ENCODE results near the gene WTAP.

DNA sequence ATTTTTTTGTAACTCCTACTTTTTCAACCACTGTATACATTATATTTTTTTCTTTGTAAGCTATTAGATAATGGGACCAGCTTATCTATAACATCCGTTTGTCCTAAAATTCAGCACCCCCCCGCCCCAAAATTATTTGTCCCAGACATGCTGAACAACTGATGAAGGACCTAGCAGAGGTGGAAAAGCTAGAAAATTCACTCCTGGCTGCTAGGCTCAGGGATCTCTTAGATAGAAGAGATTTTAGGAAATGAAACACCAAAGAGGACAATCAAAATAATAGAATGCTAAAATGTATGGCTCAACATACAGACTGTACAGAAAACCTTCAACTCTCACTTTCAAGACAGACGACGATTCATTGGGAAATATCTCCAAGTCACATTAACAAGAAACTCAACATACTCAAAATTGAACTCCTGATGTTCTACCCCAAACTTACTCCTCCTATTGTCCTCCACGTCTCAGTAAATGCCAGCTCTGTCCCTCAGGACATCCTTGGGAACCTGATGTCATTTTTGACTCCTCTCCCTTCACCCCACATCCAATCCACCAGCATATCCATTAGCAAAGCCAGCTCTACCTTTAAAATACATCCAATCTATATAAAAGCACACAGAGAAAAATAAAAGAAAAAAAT lies 38.9 kb upstream of the WTAP start:
- no peak for TF ChIP-seq POLR2A (IDR thresholded peaks at IDR 0.05)
- TF ChIP-seq CTCF (IDR thresholded peaks at IDR 0.05) = no peak
